ENCODE results near the gene INPP5J.
"Not testable (repeated sequence)": the region's sequence is repeated elsewhere in the genome, so short reads cannot be mapped to it uniquely, and the experiment has no call there.

The INPP5J gene

DNA sequence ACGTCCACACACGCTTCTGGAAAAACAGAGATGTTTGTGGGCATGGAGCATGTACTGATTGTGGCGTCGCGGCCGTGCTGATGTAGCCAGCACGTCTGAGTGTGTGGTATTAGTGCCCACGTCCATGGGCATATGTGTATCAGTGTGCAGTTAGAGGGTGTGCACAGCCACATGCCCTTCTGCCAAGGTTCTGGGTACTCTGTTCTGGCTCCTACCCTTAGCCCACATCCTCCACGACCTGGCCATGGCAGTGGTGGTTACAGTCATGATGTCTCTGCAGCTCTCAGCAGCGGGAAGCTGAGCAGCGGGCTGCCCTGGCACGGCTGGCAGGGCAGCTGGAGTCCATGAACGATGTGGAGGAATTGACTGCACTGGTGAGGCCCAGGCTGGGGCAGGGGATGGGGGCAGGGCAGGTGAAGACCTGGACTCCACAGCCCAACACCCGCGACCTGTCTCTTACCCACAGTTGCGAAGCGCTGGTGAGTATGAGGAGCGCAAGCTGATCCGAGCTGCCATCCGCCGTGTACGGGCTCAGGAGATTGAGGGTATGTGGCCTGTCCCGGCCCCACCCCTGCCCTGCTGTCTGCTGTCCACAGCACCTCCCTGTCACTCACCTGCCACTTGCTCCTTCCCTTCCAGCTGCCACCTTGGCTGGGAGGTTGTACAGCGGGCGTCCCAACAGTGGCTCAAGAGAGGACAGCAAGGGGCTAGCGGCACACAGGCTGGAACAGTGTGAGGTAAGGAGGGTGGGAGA lies 34.4 kb upstream of the INPP5J start:
- DNase-seq, result no peak

DNA sequence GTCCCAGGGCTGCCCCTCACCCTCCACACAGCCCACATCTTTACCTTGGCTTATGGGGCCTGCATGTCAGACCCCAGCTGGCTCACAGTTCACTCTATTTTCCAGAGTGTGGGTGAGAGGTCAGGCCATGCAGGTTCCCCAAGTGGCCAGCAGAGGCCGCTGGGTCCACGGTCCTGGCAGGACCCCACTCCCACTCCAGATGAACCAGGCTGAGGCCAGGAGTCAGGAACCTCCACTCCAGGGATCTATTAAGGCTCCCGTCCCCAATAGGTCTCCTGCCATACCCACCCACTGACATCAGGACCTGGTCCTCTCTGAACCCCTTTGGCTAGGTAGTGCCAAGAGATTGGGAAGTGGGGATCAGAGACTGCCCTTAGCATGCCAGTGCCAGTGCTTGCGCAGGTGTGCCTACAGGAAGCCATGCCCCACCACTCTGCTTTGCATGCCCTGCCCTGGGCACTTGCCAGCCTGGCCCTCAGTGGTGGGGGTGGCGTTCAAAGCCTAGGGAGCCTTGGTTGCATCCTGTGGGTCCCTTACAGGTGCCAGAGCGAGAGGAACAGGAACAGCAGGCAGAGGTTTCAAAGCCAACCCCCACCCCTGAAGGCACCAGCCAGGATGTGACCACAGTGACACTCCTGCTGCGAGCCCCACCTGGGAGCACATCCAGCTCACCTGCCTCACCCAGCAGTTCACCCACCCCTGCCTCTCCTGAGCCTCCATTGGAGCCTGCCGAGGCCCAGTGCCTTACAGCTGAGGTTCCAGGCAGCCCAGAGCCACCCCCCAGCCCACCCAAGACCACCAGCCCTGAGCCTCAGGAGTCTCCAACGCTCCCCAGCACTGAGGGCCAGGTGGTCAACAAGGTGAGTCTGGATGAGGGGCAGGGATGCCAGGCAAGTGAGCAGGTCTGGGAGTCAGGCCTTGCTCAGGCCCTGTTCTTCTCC lies 33.3 kb upstream of the INPP5J start:
- DNase-seq, result peak; percentile 52

DNA sequence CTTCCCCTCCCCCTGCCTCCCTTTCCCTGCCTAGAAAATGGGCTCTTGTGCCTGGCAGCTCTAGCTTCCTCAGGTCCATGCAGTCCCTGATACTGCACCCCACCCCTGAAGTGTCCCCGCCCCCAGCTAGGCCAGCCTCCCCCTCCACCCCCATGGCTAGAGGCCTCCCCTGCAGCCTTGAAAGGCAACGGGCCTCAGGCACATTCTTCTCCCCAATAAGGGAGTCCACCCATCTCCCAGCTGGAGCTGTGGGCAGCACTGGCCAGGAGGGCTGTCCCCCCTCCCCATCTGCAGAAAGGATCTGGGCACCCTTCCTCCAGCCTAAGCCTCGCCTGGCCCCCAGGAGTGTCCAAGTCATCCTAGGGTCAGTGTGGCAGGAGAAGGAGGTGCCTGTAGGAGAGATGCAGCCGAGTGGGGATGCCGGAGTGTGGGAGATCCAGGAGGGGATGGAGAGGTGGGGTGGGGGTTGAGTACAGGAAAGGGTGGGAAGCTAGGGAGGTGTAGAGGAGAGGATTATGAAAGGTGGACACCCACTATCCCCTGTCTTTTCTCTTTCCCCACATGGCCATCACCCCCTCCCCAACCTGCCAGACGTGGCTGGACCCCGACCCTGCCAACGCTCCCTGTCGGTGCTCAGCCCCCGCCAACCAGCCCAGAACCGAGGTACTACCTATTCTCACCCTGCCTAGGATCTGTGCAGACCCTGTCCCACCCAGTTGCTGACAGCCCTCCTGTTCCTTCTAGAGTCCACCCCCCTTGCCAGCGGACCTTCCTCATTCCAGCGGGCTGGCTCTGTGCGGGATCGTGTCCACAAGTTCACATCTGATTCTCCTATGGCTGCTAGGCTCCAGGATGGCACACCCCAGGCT lies 32.3 kb upstream of the INPP5J start:
- DNase-seq, result no peak

DNA sequence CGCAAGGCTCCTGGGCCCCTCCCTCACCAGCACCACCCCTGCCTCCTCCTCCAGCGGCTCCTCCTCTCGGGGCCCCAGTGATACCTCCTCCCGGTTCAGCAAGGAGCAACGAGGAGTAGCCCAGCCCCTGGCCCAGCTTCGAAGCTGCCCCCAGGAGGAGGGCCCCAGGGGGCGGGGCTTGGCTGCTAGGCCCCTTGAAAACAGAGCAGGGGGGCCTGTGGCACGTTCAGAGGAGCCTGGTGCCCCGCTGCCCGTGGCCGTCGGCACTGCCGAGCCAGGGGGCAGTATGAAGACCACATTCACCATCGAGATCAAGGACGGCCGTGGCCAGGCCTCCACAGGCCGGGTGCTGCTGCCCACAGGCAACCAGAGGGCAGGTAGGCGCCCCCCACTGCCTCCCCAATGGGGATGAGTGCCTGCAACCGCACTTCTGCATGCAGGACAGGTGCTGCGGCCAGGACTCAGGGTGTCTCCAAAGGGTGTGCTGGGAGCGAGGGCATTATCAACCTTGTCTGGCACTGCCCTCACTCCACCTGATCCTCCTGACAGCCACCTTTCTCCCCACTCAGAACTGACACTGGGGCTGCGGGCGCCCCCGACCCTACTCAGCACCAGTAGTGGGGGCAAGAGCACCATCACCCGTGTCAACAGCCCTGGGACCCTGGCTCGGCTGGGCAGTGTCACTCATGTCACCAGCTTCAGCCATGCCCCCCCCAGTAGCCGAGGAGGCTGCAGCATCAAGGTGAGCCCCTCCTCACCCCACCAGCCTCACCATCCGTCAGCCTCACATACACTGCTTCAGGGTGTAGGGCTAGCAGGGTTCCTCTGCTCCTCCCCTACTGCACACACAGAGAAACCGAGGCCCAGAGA lies 31.4 kb upstream of the INPP5J start:
- DNase-seq, result no peak

DNA sequence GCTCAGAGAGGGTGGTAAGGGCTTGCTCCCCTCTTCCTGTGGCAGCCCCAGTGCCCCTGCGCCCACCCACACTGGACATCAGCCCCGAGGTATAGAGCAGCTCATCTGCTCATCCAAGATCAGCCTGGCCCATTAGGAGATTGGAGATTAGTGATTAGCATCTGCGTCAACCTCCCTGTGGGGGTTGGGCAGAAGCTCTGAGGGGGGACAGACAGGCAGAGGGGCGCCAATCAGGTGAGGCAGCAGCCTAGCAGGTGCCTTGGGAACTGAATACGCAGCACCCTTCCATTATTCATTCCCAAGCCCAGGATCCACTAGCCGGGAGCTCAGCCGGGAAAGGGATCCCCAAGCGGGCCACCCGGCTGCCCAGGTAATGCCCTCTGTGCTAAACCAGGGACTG lies 30.6 kb upstream of the INPP5J start:
- no peak for DNase-seq

DNA sequence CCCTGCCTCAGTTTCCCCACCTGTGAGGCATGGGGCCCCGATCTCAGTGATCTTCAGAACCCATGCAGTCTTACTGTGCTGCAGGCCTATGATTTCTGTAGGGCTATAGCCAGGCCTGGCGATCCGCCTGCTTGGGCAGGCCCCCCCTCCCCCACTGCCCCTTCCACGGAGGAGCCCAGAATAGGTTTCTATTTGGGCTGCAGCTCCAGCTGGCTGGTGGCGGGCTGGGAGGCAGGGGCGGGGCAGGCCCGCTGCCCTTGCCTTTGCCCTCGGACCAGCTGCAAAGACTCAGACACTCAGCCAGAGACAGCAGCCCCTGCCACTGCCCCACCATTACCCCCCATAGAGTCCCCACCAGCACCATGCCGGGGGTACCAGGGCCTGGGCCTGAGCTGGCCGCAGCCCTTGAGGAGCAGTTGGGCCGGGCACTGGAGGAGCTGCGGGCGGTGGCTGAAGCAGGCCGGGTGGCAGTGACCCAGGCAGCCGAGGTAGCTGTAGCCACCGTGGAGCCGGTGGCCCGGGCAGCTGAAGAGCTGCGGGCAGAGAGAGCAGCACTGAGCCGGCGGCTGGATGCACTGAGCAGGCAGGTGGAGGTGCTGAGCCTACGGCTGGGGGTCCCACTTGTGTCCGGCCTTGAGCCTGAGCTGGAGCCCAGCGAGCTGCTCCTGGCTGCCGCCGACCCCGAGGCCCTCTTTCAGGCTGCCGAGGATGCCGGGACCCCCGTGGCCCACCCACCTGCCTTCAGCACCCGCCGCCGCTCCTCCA lies 29.5 kb upstream of the INPP5J start:
- DNase-seq, result peak; percentile 44

DNA sequence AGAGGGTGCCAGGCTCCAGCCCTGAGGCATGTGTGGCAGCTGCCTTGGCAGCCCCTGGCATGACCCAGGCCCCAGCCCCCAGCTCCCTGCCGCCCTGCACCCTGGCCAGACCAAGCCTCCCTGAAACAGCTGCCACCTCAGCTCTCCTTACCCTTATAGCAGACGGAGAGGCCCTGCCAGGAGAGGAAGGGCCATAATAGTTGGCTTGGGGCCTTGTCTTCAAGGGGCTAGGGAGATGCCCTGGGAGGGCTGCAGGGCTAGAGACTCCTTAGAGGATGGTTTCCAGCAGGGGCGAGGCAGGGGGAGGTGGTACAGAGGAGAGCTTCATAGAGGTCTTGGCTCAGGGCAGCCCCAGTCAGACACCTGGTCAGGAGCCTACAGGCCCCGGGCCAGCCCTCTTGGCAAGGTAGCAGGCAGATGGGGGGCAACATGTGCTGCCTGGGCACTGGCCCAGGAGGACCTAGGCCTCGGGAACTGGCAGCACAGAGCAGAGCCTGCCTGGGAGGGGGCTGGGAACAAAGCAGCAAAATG lies 28.7 kb upstream of the INPP5J start:
- peak; percentile 11 for DNase-seq

DNA sequence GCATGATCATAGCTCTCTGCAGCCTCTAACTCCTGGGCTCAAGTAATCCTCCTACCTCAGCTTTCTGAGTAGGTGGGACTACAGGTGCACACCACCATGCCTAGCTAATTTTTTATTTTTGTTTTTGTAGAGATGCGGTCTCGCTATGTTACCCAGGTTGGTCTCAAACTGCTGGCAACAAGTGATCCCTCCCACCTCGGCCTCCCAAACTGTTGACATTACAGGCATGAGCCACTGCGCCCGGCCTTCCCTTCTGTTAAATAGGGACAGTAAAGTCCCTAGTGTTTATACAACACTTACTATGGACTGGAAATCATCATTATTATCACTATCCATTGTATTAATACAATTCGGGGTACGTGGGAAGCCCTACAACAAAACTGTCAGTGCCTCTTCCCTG lies 28.0 kb upstream of the INPP5J start:
- no peak for DNase-seq

DNA sequence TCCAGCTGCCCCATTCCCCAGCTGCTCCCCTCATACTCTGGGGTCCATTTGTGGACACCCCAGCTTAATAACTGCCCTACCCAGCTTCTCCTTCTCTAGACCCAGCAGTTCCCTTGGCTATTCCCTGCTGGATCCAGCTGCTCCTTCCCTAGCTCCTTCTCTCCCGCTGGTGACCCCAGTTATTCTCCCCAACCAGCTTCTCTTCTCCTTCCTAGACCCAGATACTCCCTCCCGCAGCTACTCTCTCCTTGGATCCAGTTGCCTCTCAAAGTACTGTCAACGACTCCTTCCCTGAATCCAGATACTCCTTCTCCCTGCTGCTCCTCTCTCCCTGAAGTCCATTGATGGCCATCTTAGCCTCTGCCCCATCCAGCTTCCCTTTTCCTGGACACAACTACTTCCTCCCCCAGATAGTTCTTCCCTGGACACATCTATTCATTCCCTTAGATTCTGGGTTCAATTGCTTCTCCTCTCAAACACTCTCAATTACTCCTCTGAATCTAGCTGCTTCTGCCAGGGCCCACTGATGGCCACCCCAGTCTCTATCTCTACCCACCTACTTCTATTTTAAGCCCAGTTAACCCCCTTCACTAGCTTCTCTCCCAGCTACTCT lies 27.0 kb upstream of the INPP5J start:
- DNase-seq, result no peak

DNA sequence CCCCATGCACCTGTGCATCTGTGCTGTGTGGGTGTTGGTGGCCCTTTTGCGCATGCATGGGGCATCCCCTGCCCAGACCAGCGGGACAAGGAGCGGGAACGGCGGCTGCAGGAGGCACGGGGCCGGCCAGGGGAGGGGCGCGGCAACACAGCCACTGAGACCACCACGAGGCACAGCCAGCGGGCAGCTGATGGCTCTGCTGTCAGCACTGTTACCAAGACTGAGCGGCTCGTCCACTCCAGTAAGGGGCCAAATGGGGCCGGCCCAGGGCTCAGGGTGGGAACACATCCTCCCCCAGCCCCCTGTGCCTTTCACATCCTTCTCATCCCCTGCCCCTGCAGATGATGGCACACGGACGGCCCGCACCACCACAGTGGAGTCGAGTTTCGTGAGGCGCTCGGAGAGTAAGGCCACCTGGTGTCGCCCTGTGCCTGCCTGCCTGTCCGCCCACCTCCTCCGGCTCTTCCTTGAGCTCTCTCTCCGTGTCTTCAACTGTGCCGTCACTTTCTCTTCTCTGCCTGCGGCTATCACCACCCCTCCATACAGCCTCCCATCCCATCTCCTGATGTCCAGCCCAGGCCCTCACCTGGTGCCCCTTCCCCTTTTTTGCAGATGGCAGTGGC lies 26.0 kb upstream of the INPP5J start:
- DNase-seq, result no peak

DNA sequence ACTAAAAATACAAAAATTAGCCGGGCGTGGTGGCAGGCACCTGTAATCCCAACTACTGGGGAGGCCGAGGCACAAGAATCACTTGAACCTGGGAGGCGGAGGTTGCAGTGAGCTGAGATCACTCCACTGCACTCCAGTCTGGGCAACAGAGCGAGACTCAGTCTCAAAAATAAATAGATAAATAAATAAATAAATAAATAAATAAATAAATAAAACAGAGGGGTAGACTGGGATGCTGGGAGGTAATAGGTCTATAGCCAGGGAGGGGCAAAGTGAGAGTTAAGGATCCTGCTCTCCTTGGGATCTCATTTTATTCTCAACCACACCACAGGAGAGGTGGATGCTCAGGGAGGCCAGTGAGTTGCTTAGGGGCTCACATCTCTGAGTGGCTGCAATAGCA lies 25.2 kb upstream of the INPP5J start:
- DNase-seq, result not testable (repeated sequence)

DNA sequence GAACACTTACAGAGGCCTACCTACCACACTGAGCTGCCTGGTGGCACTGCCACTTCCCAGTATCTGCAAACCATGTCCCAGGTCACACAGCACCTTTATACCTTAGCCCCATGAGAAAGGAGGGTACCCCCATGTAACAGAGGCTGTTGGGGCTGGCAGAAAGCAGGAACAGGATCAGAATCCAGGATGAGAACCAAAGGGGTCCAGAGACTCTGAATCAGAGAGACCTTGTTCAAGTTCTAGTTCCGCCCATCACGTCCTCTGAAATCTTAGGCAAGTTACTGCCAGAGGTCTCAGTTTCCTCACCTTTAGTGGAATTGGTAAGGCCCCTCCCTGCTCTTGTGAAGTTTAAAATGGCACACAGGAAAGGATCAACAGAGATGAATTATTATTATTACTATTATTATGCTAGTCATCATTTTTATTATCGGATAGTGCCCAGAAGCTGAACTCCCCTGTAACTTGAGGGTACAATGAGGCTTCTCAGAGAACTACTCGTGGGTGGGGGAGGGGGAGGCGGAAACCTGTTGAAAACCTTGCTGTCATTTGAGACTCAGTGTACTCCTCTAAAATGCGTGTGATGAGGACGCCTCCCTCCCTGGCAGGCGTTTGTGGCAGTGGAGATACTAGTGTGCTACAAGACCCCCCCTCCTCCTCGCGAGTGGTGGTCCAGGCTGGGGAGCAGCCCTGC lies 24.7 kb upstream of the INPP5J start:
- DNase-seq, result no peak

DNA sequence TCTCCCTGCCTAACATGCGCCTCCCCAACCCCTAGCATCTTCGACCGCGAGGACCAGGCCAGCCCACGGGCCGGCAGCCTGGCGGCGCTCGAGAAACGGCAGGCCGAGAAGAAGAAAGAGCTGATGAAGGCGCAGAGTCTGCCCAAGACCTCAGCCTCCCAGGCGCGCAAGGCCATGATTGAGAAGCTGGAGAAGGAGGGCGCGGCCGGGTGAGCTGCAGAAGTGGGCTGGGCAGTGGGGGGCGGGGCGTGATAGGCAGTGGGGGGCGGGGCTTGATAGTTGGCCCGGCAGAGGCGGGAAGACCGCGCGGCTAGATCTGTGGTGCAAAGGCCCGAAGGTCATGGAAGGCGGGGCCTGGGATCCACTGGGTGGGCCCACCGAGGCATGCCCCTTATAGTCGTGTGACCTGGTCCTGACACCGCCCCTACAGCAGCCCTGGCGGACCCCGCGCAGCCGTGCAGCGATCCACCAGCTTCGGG lies 24.1 kb upstream of the INPP5J start:
- no peak for DNase-seq

DNA sequence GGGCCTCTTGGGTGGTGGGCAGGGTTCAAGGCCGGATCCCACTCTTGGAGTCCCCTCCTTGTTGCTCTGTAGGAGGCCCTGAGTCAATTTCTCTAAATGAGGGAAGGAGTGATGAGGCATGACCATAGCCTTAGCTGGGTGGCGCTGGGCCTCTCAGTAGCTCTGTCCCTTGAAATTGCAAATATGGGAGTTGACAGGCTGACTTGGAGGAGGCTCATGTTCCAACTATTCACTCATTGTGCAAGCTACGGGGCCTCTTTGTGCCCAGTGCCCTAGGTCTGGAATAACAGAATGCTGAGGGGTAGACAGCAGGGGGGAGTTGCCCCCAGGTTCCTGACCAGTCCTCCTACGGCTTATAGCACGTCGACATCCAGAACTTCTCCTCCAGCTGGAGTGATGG lies 23.4 kb upstream of the INPP5J start:
- DNase-seq, result no peak

DNA sequence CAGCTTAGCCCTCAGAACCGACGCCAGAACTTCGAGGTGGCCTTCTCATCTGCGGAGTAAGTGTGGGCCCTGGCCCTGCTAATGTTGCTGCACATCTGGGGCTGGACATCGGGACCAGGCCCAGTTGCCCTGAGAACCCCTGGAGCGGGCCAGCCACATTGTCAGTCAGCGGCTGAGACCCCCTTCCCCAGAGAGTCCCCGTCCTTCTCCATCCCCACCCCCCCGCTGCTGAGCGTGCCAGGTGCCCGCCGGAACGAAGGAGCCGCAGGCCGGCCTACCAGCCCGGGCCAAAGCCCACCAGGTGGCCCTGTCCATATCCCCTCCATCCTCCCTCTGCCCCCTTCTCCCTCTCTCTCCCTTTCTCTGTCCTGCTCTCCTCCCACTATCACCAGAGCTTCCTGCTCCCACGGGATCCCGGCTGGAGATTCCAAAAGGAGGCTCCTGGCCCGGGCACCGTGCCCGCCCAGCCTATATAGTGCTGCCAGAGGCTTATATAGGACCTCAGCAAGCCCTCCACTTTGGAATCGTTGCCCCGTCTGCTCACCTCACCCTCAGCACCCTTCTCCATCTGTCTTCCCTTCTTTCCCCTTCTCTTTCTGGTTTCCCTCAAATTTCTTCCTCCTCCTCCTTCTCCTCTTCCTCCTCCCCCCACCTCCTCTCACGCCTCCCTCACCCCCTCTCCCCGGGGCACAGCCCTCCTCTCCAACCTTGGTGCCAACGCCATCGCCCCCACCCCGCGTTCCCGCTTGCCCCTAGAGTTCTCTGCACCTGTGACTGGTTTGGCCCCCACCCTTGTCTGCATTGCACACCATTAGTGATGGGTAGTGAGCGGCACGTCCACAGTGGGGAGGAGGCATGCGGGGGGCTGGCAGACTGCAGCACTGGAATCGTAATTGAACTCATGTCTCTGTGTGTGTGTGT lies 22.7 kb upstream of the INPP5J start:
- DNase-seq, result no peak

DNA sequence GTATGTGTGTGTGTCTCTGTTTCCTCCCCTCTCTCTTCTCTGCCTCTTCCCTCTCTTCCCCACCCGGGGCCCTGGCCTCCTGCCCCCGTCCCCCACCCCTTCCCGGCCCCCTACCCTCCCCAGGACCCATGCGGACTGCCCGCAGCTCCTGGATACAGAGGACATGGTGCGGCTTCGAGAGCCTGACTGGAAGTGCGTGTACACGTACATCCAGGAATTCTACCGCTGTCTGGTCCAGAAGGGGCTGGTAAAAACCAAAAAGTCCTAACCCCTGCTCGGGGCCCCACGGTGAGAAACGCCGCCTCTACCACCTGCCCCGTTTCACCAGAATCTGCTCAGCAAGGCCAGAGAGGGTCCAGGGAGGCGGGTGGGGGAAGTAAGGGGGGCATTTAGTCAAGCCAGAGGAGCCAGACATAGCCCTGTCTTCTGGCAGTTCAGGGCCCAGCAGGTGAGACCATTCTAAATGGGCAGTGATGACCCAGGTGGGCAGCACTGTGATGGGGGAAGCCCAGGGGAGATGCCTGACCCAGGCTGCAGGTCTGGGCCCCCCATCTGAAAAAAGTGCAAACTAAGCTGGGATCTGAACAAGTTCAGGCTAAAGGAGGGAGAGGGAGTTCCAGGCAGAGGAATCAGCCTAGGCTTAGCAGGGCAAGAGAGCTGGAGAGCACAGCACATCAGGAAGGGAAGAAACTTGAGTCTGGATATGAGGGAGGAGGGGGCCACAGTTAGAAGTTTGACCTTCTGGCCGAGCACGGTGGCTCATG lies 21.8 kb upstream of the INPP5J start:
- no peak for DNase-seq

DNA sequence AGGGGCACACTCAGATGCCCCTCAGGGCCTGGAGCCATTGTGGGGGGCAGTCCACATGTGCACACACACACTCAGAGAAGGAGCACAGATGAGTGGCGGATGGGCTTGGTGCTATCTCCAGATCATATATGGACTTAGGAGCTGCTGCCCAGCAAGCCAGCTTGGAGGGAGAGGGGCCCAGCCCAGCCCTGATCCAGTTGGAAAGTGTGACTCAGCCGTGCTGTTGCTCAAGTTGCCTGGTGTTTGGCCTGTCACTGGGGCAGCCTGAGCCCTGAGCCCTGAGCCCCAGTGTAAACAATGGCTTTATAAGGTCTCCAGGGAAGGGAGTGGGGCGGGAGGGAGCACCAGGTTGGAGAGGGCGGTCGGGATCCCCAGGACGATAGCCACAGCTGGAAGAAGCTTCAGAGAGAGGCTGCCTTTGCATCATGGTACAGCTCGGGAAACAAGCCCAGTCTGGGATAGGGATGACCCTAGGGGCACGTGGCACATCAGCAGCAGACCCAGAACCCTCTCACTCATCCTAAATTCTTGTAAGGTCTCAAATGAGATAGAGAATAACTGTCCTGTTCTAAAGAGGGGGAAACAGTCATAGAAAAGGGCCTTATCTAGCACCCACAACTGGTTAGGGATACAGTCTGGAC lies 20.2 kb upstream of the INPP5J start:
- DNase-seq, result no peak
